CD4-positive, alpha-beta T cell (primary cell): ENCODE measurements around the gene PLEKHG4B. TPM values are rescaled to one million over a fixed set of nuclear protein-coding genes. Genes with fewer than 3 reads are reported as not detected.

Experiments used
- ATAC-seq: fragments of 200-7000 bp; cut with Tn5 transposase; one replicate; pipeline ENCODE4 v1.10.0; 2022; ENCODE audit warnings: mild to moderate bottlenecking; ENCODE audit not compliant: poor library complexity
- CTCF ChIA-PET: fragments of 350-600 bp; sonication (Branson Sonifier 250); formaldehyde crosslinking; loops from one replicate; lab custom pipeline; 2021; ENCODE audit warnings: antibody characterized with exemption, inconsistent platforms; lab: Charles Lee
- POLR2A ChIA-PET: fragments of 350-600 bp; sonication (Branson Sonifier 250); formaldehyde crosslinking; loops from one replicate; lab custom pipeline; 2021; ENCODE audit warnings: antibody characterized with exemption, inconsistent platforms; lab: Charles Lee
- DNase-seq, 14 experiments: peaks; one replicate each; pipeline ENCODE4 v3.0.0-alpha.2; 2013 to 2020; ENCODE audit warnings: mixed read lengths in 2 of 14
- H3K27ac ChIP-seq, 2 donors: one replicate each; pipeline versions ENCODE4 v1.5.1 to v1.7.0; 2013; ENCODE audit warnings: low read length in 2 of 2, low read depth in 1 of 2, mild to moderate bottlenecking in 1 of 2
- H3K27me3 ChIP-seq, 2 experiments: 1 replicate in 1 of 2; 2 replicates in 1 of 2; pipeline versions ENCODE4 v1.6.1 to v1.7.0; 2013; ENCODE audit warnings: low read length in 2 of 2, control low read depth in 1 of 2, mild to moderate bottlenecking in 1 of 2, moderate library complexity in 1 of 2; ENCODE audit not compliant: insufficient read depth in 2 of 2, control insufficient read depth in 1 of 2
- H3K36me3 ChIP-seq: one replicate; pipeline ENCODE4 v1.6.1; 2013; ENCODE audit warnings: low read length, control low read depth; ENCODE audit not compliant: insufficient read depth
- H3K4me1 ChIP-seq: one replicate; pipeline ENCODE4 v1.6.1; 2013; ENCODE audit warnings: low read length, control low read depth; ENCODE audit not compliant: insufficient read depth
- H3K4me3 ChIP-seq: one replicate; pipeline ENCODE4 v1.5.1; 2013; ENCODE audit warnings: mild to moderate bottlenecking, low read length, moderate library complexity
- H3K9me3 ChIP-seq, 2 experiments: 1 replicate in 1 of 2; 2 replicates in 1 of 2; pipeline versions ENCODE4 v1.6.1 to v1.7.0; 2013; ENCODE audit warnings: low read length in 2 of 2, mild to moderate bottlenecking in 2 of 2, control low read depth in 1 of 2, moderate library complexity in 1 of 2; ENCODE audit not compliant: control insufficient read depth in 1 of 2, insufficient read depth in 1 of 2
- H3K27ac Mint-ChIP-seq: one replicate; pipeline ENCODE4 v1.8.0; 2020; ENCODE audit warnings: mixed read lengths
- H3K27me3 Mint-ChIP-seq: one replicate; pipeline ENCODE4 v1.8.0; 2021; ENCODE audit warnings: mixed read lengths
- H3K36me3 Mint-ChIP-seq: one replicate; pipeline ENCODE4 v1.8.0; 2021; ENCODE audit warnings: low read depth, mixed read lengths
- H3K4me1 Mint-ChIP-seq: one replicate; pipeline ENCODE4 v1.8.0; 2021; ENCODE audit warnings: low read depth, mixed read lengths
- H3K4me3 Mint-ChIP-seq: one replicate; pipeline ENCODE4 v1.8.0; 2020; ENCODE audit warnings: mild to moderate bottlenecking, mixed read lengths
- H3K9me3 Mint-ChIP-seq: one replicate; pipeline ENCODE4 v1.8.0; 2020; ENCODE audit warnings: mixed read lengths
- intact Hi-C, 2 experiments: fragments of 100-400 bp; cut with DNase I in 1 of 2; cut with micrococcal nuclease in 1 of 2; formaldehyde crosslinking; loops; one replicate each; pipeline versions ENCODE4 v1.15.1 to v1.9.0; 2023 to 2025; cut with DNase I, micrococcal nuclease
- total RNA-seq, 174 experiments: library from RNA in 2 of 174; stranded (reverse) in 2 of 174; gene quantifications; one replicate each; pipeline ENCODE4 v1.2.3 and lab custom pipeline; 2021 to 2026
- TF ChIP-seq, protein P1 (sequence below): fragments of 200-600 bp; IDR thresholded peaks from one replicate; pipeline ENCODE4 v1.8.0; 2022; ENCODE audit warnings: antibody characterized with exemption, mild to moderate bottlenecking

The PLEKHG4B gene
- total RNA-seq, 2 experiments from 2014 or later: 0.17 to 0.36 TPM

DNA sequence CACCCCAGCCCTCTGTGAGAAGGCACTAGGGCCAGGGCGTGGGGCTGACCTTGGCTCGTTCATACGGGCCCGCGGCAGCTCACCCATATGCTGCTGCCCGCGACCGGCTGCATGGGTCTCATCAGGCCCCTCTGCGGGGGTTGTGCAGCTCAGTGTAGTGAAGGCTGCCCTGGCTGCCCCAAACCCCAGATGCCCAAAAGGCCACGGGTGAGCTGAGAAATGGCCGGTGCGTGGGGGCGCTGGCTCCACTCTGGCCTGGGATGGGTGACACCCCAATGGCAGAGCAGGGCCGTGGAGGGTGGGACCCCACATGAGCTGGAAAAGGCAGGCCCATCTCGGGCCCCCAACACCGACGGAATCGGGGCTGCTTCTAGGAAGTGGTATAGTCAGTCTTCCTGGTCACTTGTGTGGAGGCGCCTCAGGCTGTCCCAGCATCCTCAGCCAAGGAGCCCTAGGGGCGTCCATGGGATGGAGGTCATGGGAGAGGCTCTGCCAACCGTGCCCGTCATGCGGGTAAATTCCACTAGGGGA lies 79.9 kb downstream of the PLEKHG4B start:
- H3K4me1 Mint-ChIP-seq: no peaks in the 10 kb centered on the region
- TF ChIP-seq, protein P1, sequence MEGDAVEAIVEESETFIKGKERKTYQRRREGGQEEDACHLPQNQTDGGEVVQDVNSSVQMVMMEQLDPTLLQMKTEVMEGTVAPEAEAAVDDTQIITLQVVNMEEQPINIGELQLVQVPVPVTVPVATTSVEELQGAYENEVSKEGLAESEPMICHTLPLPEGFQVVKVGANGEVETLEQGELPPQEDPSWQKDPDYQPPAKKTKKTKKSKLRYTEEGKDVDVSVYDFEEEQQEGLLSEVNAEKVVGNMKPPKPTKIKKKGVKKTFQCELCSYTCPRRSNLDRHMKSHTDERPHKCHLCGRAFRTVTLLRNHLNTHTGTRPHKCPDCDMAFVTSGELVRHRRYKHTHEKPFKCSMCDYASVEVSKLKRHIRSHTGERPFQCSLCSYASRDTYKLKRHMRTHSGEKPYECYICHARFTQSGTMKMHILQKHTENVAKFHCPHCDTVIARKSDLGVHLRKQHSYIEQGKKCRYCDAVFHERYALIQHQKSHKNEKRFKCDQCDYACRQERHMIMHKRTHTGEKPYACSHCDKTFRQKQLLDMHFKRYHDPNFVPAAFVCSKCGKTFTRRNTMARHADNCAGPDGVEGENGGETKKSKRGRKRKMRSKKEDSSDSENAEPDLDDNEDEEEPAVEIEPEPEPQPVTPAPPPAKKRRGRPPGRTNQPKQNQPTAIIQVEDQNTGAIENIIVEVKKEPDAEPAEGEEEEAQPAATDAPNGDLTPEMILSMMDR: no peak
- H3K27me3 Mint-ChIP-seq: no peaks in the 10 kb centered on the region
- no peaks in the 10 kb centered on the region for H3K9me3 Mint-ChIP-seq
- no peaks in the 10 kb centered on the region for H3K4me1 ChIP-seq
- peaks cover 0 to 4% of the 10 kb centered on the region in 2 experiments for H3K9me3 ChIP-seq
- POLR2A ChIA-PET: no interaction called here
- no peaks in the 10 kb centered on the region for H3K36me3 Mint-ChIP-seq
- no peaks in the 10 kb centered on the region for H3K36me3 ChIP-seq
- no peak overlapping the region for H3K4me3 ChIP-seq
- no peak overlapping the region for H3K27ac ChIP-seq
- CTCF ChIA-PET: no interaction called here
- no peak overlapping the region for H3K4me3 Mint-ChIP-seq
- no peaks in the 10 kb centered on the region for H3K27me3 ChIP-seq
- peak in 1 of 14 experiments; percentile 25 for DNase-seq
- H3K27ac Mint-ChIP-seq: no peak overlapping the region
- ATAC-seq: no peak
- intact Hi-C loops: no loop called here

DNA sequence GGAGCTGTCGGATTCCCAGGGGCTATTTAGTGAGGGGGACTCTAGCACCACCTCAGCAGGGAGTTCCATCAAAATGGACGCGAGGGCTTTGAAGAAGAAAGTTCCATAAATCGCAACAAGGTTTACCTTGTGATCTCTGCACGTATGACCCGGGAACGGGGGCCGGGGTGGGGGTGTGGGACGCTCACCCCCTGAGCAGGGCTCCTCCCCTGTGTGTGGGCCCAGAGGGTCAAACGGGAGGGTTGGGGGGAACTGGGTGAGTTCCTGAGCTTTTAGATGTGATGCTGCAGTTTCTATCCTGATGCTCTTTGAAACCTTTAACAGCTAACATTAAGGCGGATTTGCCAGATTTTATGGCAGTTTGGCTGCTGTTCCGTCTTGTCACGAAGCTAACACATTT lies 80.5 kb downstream of the PLEKHG4B start:
- intact Hi-C loops: no loop called here
- H3K36me3 ChIP-seq: no peaks in the 10 kb centered on the region
- Mint-ChIP-seq H3K27ac (no peak overlapping the region), H3K36me3 (no peaks in the 10 kb centered on the region), H3K9me3 (no peaks in the 10 kb centered on the region), H3K4me3 (no peak overlapping the region), H3K4me1 (no peaks in the 10 kb centered on the region), H3K27me3 (no peaks in the 10 kb centered on the region)
- no peak for ATAC-seq
- H3K27me3 ChIP-seq: no peaks in the 10 kb centered on the region
- DNase-seq: peak in 1 of 14 experiments; percentile 24
- H3K9me3 ChIP-seq: peaks cover 0 to 4% of the 10 kb centered on the region in 2 experiments
- ChIA-PET POLR2A (no interaction called here), CTCF (no interaction called here)
- no peak overlapping the region for H3K27ac ChIP-seq
- TF ChIP-seq, protein P1: no peak
- no peak overlapping the region for H3K4me3 ChIP-seq
- no peaks in the 10 kb centered on the region for H3K4me1 ChIP-seq

DNA sequence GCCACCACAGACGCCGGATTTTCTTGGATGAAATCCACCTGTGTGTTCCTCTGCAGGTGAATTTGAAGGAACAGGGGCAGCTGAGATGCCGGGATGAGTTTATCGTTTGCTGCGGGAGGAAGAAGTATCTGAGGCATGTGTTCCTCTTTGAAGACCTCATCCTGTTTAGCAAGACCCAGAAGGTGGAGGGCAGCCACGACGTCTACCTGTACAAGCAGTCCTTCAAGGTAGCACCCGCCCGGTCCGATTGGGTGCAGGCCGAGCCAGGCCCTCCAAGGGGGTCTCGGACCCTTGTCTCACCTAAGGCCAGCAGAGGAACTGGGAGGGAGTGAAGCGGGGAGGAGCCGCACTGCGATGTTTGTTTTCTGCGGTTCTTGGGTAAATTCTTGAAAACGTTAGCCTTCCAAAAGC lies 80.9 kb downstream of the PLEKHG4B start:
- Mint-ChIP-seq H3K27me3 (no peaks in the 10 kb centered on the region), H3K9me3 (no peaks in the 10 kb centered on the region), H3K4me1 (no peaks in the 10 kb centered on the region), H3K27ac (no peak overlapping the region), H3K36me3 (no peaks in the 10 kb centered on the region), H3K4me3 (no peak overlapping the region)
- Histone ChIP-seq H3K36me3 (no peaks in the 10 kb centered on the region), H3K9me3 (peaks cover 0 to 4% of the 10 kb centered on the region in 2 experiments), H3K4me1 (no peaks in the 10 kb centered on the region), H3K27ac (no peak overlapping the region), H3K4me3 (no peak overlapping the region), H3K27me3 (no peaks in the 10 kb centered on the region)
- ChIA-PET CTCF (no interaction called here), POLR2A (no interaction called here)
- peak in 1 of 14 experiments; percentile 19 for DNase-seq
- intact Hi-C loops: no loop called here
- no peak for ATAC-seq
- TF ChIP-seq, protein P1: no peak
